Measurements from ENCODE around the gene APBA1.
A peak's percentile ranks its signal among the peaks of the same experiment; 100 is the strongest.

The APBA1 gene

DNA sequence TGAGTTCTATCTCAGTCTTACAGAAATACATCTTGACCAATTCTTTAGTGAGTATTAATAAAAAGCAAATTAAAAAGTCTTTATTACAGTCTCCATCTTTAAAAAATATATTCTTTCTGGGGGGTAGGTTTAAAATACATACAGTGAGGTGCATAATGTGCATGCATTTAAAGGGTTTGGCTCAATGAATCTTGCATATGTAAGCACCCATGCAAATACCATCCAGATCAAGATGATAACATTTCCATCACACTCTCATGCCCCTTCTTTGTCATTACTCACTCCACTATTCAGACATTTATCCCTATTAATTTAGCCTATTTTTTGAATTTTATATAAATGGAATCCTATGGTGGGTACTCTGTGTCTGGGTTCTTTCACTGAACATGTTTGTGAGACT is 113.0 kb downstream of the APBA1 start:
- no peak for DNase-seq (ENCODE audit: low read depth)
- H3K4me3 ChIP-seq (ENCODE audit: low read depth, low read length): no peak overlapping the region
- TF ChIP-seq, protein P1, sequence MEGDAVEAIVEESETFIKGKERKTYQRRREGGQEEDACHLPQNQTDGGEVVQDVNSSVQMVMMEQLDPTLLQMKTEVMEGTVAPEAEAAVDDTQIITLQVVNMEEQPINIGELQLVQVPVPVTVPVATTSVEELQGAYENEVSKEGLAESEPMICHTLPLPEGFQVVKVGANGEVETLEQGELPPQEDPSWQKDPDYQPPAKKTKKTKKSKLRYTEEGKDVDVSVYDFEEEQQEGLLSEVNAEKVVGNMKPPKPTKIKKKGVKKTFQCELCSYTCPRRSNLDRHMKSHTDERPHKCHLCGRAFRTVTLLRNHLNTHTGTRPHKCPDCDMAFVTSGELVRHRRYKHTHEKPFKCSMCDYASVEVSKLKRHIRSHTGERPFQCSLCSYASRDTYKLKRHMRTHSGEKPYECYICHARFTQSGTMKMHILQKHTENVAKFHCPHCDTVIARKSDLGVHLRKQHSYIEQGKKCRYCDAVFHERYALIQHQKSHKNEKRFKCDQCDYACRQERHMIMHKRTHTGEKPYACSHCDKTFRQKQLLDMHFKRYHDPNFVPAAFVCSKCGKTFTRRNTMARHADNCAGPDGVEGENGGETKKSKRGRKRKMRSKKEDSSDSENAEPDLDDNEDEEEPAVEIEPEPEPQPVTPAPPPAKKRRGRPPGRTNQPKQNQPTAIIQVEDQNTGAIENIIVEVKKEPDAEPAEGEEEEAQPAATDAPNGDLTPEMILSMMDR (IDR thresholded peaks at IDR 0.05; ENCODE audit: insufficient read depth, low read depth, low read length, missing control alignments): no peak

DNA sequence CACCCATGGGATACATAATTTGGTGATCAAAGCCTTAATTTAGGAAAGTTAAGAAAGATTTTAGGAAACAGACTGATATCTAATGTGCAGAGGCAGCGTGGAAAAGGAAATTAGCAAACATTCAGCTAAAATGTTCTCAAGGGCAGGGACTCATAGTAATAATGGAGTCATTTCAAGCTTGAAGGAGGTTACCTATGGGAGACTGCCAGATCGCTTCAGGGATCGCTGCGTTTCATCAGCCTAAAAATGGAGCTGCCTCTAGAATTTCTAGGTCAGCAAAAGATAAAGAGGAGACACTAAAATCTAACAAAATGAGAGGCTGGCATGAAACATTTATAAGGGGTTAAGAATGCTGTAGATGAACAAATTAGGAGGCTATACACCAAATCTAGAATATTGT is 115.5 kb downstream of the APBA1 start:
- TF ChIP-seq, protein P1 (IDR thresholded peaks at IDR 0.05; ENCODE audit: insufficient read depth, low read depth, low read length, missing control alignments): no peak
- no peak for DNase-seq (ENCODE audit: low read depth)
- no peak overlapping the region for H3K4me3 ChIP-seq (ENCODE audit: low read depth, low read length)

DNA sequence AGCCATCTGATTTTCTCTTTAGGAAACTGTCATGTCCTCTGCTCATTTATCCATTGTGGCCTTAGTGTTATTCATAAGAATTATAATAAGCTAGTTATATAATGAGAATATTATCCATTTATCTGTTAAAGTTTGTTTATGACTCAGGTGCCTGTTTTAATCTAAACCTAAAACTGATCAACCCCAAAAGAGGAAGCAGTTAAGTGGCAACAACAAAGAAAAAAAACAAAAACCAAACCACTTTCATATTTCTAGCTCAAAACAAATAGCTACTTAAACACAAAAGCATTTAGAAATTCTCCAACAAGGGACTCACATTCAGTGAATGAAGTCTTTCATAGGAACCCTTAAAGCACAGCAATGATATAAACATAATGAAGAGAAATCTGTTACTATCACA is 116.4 kb downstream of the APBA1 start:
- DNase-seq (ENCODE audit: low read depth): no peak
- H3K4me3 ChIP-seq (ENCODE audit: low read depth, low read length): no peak overlapping the region
- TF ChIP-seq, protein P1 (IDR thresholded peaks at IDR 0.05; ENCODE audit: insufficient read depth, low read depth, low read length, missing control alignments): no peak

DNA sequence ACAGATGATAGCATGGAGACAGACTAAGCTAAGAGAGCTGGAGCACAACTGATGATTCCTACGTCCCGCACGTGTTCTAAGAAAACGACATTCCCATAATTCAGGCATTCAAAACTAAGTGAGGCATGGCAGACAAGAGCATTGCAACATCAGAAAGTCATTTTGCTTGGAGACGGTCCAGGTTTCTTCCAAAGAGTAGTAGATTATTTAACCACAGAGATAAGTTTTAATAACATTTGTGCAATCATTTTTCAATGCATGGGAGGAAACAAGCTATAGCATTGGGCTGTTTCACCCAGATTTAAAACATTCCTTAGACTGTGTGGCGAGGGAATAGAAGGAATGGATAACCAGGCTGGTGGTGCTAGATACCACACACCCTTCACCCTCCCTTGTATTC is 117.2 kb downstream of the APBA1 start:
- no peak overlapping the region for H3K4me3 ChIP-seq (ENCODE audit: low read depth, low read length)
- TF ChIP-seq, protein P1 (IDR thresholded peaks at IDR 0.05; ENCODE audit: insufficient read depth, low read depth, low read length, missing control alignments): no peak

DNA sequence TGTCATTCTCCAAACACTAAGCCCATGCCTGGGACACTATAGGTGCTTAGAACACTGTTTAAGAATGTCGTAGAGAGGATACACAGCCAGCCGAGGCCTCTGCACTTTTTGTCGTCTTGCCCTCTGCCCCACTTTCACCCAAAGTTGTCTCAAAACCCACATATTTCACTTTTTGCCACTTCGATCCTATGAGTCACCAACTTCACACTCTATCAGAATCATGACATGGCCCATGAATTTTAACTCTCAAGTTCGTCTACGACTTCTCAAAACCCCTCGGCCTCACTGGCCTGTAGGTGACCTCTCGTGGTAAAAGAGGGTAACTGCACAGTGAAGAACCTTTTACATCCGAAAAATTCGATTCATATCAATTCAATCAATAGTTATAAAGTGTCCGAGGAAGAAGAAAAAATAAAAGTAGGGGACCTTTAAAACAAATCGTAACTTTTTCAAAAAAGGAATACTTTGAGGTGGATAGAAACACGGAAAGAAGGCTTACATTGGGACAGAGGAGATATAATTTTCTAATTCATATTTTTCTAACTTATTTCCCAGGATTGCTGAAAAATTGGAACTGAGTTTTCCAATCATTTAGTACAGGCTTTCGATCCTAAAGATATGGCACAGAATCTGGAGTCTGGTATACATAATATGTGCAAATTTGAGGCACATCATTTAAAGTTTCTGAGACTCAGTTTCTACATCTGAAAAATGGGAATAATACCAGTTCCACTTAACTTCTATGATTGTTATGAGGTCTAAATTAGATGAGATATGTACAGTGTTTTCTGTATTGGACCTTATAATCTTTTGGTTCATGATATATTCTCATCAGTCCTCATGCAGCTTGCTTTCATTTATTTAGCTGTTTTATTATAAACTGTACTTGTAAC is 122.6 kb downstream of the APBA1 start:
- peak; percentile 62 for DNase-seq (ENCODE audit: low read depth)
- no peak overlapping the region for H3K4me3 ChIP-seq (ENCODE audit: low read depth, low read length)
- TF ChIP-seq, protein P1 (IDR thresholded peaks at IDR 0.05; ENCODE audit: insufficient read depth, low read depth, low read length, missing control alignments): peak; percentile 74

More for the DNA sequence above, 117.2 kb downstream of the APBA1 start:
- DNase-seq (ENCODE audit: low read depth): no peak

DNA sequence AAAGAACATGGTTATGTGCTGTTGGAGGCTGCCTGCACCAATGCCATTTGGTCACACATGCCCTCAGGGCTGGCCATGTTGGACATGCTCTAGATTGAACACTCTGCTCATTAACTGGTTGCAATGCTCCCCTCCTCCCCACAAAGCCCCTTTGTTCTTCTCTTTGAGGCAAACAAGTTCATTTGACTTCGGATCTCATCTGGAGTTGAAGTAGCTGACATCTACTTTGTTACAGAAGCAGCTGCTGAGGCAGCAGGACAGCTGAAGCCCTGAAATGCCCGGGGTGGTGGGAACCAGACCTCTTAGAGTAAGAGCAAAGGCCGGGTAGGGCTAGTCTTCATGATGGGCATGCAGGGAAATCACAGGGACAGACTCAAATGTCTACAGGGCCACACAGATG is 123.5 kb downstream of the APBA1 start:
- no peak overlapping the region for H3K4me3 ChIP-seq (ENCODE audit: low read depth, low read length)
- TF ChIP-seq, protein P1 (IDR thresholded peaks at IDR 0.05; ENCODE audit: insufficient read depth, low read depth, low read length, missing control alignments): no peak
- no peak for DNase-seq (ENCODE audit: low read depth)

All from GM12865 (cell line).